ENCODE results near the gene TMEM185A. TPM values are rescaled to one million over a fixed set of nuclear protein-coding genes. Genes with fewer than 3 reads are reported as not detected.

Gene TMEM185A
- total RNA-seq, 1 experiment from 2014 or later = 34.2 TPM

Other genes with a start within 250 kb of the TMEM185A start
- 134 and 263 TPM in 2 replicates for gene IDS, start 126.5 kb downstream of the TMEM185A start, total RNA-seq (2014; rRNA removed; shearing (Covaris generic); ENCODE audit: low replicate concordance)
- gene EOLA1, start 90.8 kb downstream of the TMEM185A start, total RNA-seq (2014; rRNA removed; shearing (Covaris generic); ENCODE audit: low replicate concordance) = 11.6 and 12.5 TPM in 2 replicates
- not detected in 2 replicates for gene HSFX3, start 81.9 kb downstream of the TMEM185A start, total RNA-seq (2014; rRNA removed; shearing (Covaris generic); ENCODE audit: low replicate concordance)
- gene MAGEA9B, start 44.3 kb downstream of the TMEM185A start, total RNA-seq (2014; rRNA removed; shearing (Covaris generic); ENCODE audit: low replicate concordance) = 0.11 TPM in 1 of 2 replicates, not detected in the other
- not detected in 2 replicates for gene HSFX2, start 36.5 kb downstream of the TMEM185A start, total RNA-seq (2014; rRNA removed; shearing (Covaris generic); ENCODE audit: low replicate concordance)
- gene MAGEA11, start 80.3 kb upstream of the TMEM185A start, total RNA-seq (2014; rRNA removed; shearing (Covaris generic); ENCODE audit: low replicate concordance) = not detected in 2 replicates
- 1.2 TPM in 1 of 2 replicates, not detected in the other for gene HSFX1, start 142.3 kb upstream of the TMEM185A start, total RNA-seq (2014; rRNA removed; shearing (Covaris generic); ENCODE audit: low replicate concordance)
- not detected in 2 replicates for gene MAGEA9, start 150.1 kb upstream of the TMEM185A start, total RNA-seq (2014; rRNA removed; shearing (Covaris generic); ENCODE audit: low replicate concordance)
- gene MAGEA8, start 249.4 kb upstream of the TMEM185A start, total RNA-seq (2014; rRNA removed; shearing (Covaris generic); ENCODE audit: low replicate concordance) = not detected in 2 replicates

All from Karpas-422 (cell line).